NCI-H748 treated with DMSO at 0.1 percent for 48 hours (cell line): ENCODE data around the gene ACAN.

Experiments used
- DNase-seq: peaks from one replicate; lab custom pipeline; 2025; lab: John Stamatoyannopoulos, UW

ACAN gene

GRCh38 chr15:88878720-88879184 lies 75.5 kb downstream of the ACAN start:
- peak; percentile 14 for DNase-seq

- DNase-seq: no peak
Observed at GRCh38 chr15:88880944-88881740, 77.9 kb downstream of the ACAN start.

- no peak for DNase-seq
Observed at GRCh38 chr15:88881775-88882174, 78.5 kb downstream of the ACAN start.

GRCh38 chr15:88882785-88883184 lies 79.5 kb downstream of the ACAN start:
- DNase-seq: no peak

GRCh38 chr15:88887068-88887580 lies 83.9 kb downstream of the ACAN start:
- DNase-seq: no peak

- no peak for DNase-seq
Observed at GRCh38 chr15:88888719-88889118, 85.5 kb downstream of the ACAN start.

- no peak for DNase-seq
Observed at GRCh38 chr15:88890495-88890894, 87.3 kb downstream of the ACAN start.

GRCh38 chr15:88891540-88892254 lies 88.5 kb downstream of the ACAN start:
- no peak for DNase-seq

- DNase-seq: peak; percentile 30
Observed at GRCh38 chr15:88894348-88894818, 91.1 kb downstream of the ACAN start.

GRCh38 chr15:88894819-88895767 lies 91.9 kb downstream of the ACAN start, which contains the start of gene HAPLN3:
HAPLN3 (minus strand) TSS chr15:88895544; CDS start chr15:88887298, 8,246 bp downstream.
- no peak for DNase-seq

GRCh38 chr15:88896333-88897033 lies 93.2 kb downstream of the ACAN start:
- no peak for DNase-seq

- DNase-seq: no peak
Observed at GRCh38 chr15:88897142-88897455, 93.9 kb downstream of the ACAN start.

- DNase-seq: no peak
Observed at GRCh38 chr15:88897456-88898194, 94.4 kb downstream of the ACAN start.

- no peak for DNase-seq
Observed at GRCh38 chr15:88898736-88899135, 95.5 kb downstream of the ACAN start.

- no peak for DNase-seq
Observed at GRCh38 chr15:88899251-88899650, 96.0 kb downstream of the ACAN start.

- DNase-seq: no peak
Observed at GRCh38 chr15:88900309-88900981, 97.2 kb downstream of the ACAN start.

- no peak for DNase-seq
Observed at GRCh38 chr15:88900982-88901418, 97.8 kb downstream of the ACAN start.

- no peak for DNase-seq
Observed at GRCh38 chr15:88901508-88902220, 98.4 kb downstream of the ACAN start.

GRCh38 chr15:88902221-88902835 lies 99.1 kb downstream of the ACAN start:
- DNase-seq: no peak
